ENCODE data around the gene RUFY3. TPM values are rescaled to one million over a fixed set of nuclear protein-coding genes. Genes with fewer than 3 reads are reported as not detected.
"Not testable (repeated sequence)": the region's sequence is repeated elsewhere in the genome, so short reads cannot be mapped to it uniquely, and the experiment has no call there.

The RUFY3 gene
- total and polyA plus RNA-seq, 5 donors from 2014 or later: 0.79 to 14.9 (median 1.8) TPM

GRCh38 chr4:70838666-70839588, 117.2 kb downstream of the RUFY3 start:
- Histone ChIP-seq H3K4me3 (ENCODE audit: low read depth, low read length) (peak overlapping the region; percentile 88), H3K27ac (ENCODE audit: insufficient read depth, low read length, poor library complexity, severe bottlenecking) (peak overlapping the region; percentile 81), H3K36me3 (ENCODE audit: control insufficient read depth, insufficient read depth, low read length) (peaks cover 9% of the 10 kb centered on the region), H3K27me3 (ENCODE audit: control insufficient read depth, insufficient read depth, low read length) (no peaks in the 10 kb centered on the region), H3K9me3 (ENCODE audit: control insufficient read depth in 2 of 2, low read length in 2 of 2) (no peaks in the 10 kb centered on the region), H3K4me1 (ENCODE audit: control insufficient read depth, insufficient read depth, low read length, poor library complexity, severe bottlenecking) (peaks cover 30% of the 10 kb centered on the region)
- no peaks in the 10 kb centered on the region for H3K27me3 Mint-ChIP-seq
- H3K4me1 Mint-ChIP-seq: peaks cover 15 to 58% (median 33%) of the 10 kb centered on the region in 4 donors
- peak overlapping the region; percentile 95 to 99 (median 98) for H3K27ac Mint-ChIP-seq
- peaks cover 13% of the 10 kb centered on the region for H3K36me3 Mint-ChIP-seq
- no peaks in the 10 kb centered on the region for H3K9me3 Mint-ChIP-seq
- H3K4me3 Mint-ChIP-seq: peak overlapping the region; percentile 85 to 97 (median 97)
- peak; percentile 59 to 75 (median 63) for DNase-seq
- peak; percentile 35 to 36 for ATAC-seq (ENCODE audit: low read depth in 2 of 2)

- peak within 1 kb of the TSS; percentile 95 to 99 (median 98) for H3K27ac Mint-ChIP-seq
- DNase-seq (peak; percentile 92 to 95 (median 95)), ATAC-seq (ENCODE audit: low read depth in 2 of 2) (peak; percentile 89 to 90)
- Histone ChIP-seq H3K36me3 (ENCODE audit: control insufficient read depth, insufficient read depth, low read length) (peaks cover 5% of the 10 kb centered on the region), H3K27me3 (ENCODE audit: control insufficient read depth, insufficient read depth, low read length) (no peaks in the 10 kb centered on the region), H3K4me1 (ENCODE audit: control insufficient read depth, insufficient read depth, low read length, poor library complexity, severe bottlenecking) (peaks cover 30% of the 10 kb centered on the region), H3K4me3 (ENCODE audit: low read depth, low read length) (peak within 1 kb of the TSS; percentile 88), H3K9me3 (ENCODE audit: control insufficient read depth in 2 of 2, low read length in 2 of 2) (no peaks in the 10 kb centered on the region), H3K27ac (ENCODE audit: insufficient read depth, low read length, poor library complexity, severe bottlenecking) (peak within 1 kb of the TSS; percentile 81)
- peaks cover 12% of the 10 kb centered on the region for H3K36me3 Mint-ChIP-seq
- H3K9me3 Mint-ChIP-seq: no peaks in the 10 kb centered on the region
- H3K4me3 Mint-ChIP-seq: peak within 1 kb of the TSS; percentile 87 to 97 (median 97)
- H3K4me1 Mint-ChIP-seq: peaks cover 15 to 59% (median 35%) of the 10 kb centered on the region in 4 donors
- no peaks in the 10 kb centered on the region for H3K27me3 Mint-ChIP-seq
Measured at GRCh38 chr4:70839589-70840093, 117.9 kb downstream of the RUFY3 start, which contains the start of gene GRSF1. Gene GRSF1 (minus strand): TSS chr4:70839890. CDS start chr4:70839827, 63 bp downstream.

- H3K4me3 Mint-ChIP-seq: peak overlapping the region; percentile 57 to 97 (median 82)
- H3K27me3 Mint-ChIP-seq; H3K4me3 ChIP-seq (ENCODE audit: low read depth, low read length); H3K9me3 ChIP-seq (ENCODE audit: control insufficient read depth in 2 of 2, low read length in 2 of 2); H3K36me3 ChIP-seq (ENCODE audit: control insufficient read depth, insufficient read depth, low read length); H3K36me3 Mint-ChIP-seq; H3K27me3 ChIP-seq (ENCODE audit: control insufficient read depth, insufficient read depth, low read length); H3K9me3 Mint-ChIP-seq: not testable (repeated sequence)
- ATAC-seq (ENCODE audit: low read depth in 2 of 2) (peak in 1 of 2 donors; percentile 1), DNase-seq (peak in 2 of 3 donors; percentile 63 to 64)
- H3K27ac ChIP-seq (ENCODE audit: insufficient read depth, low read length, poor library complexity, severe bottlenecking): peak overlapping the region; percentile 29
- peak overlapping the region; percentile 60 to 79 (median 75) for H3K27ac Mint-ChIP-seq
- peaks cover 15 to 55% (median 32%) of the 10 kb centered on the region in 4 donors for H3K4me1 Mint-ChIP-seq
- H3K4me1 ChIP-seq (ENCODE audit: control insufficient read depth, insufficient read depth, low read length, poor library complexity, severe bottlenecking): peaks cover 30% of the 10 kb centered on the region
Measured at GRCh38 chr4:70840137-70840536, 118.4 kb downstream of the RUFY3 start.

DNA sequence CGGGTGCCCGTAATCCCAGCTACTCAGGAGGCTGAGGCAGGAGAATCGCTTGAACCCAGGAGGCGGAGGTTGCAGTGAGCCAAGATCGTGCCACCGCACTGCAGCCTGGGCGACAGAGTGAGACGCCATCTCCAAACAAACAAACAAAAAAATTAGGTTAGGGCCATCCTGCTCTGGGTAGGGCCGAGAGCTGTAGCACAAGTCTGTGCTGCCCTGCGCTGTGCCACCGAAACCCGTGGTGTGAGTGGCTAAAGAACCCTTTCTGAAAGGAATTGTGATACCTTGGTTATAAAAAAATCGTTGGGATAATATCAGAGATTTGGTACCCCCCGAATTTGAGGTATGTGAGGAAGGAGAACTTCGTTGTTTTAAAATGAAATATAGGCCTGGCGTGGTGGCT, 118.9 kb downstream of the RUFY3 start:
- not testable (repeated sequence) for H3K4me3 ChIP-seq (ENCODE audit: low read depth, low read length); ATAC-seq (ENCODE audit: low read depth in 2 of 2); H3K9me3 ChIP-seq (ENCODE audit: control insufficient read depth in 2 of 2, low read length in 2 of 2); DNase-seq; H3K27me3 Mint-ChIP-seq; H3K27me3 ChIP-seq (ENCODE audit: control insufficient read depth, insufficient read depth, low read length); H3K36me3 ChIP-seq (ENCODE audit: control insufficient read depth, insufficient read depth, low read length); H3K9me3 Mint-ChIP-seq; H3K36me3 Mint-ChIP-seq
- Histone ChIP-seq H3K4me1 (ENCODE audit: control insufficient read depth, insufficient read depth, low read length, poor library complexity, severe bottlenecking) (peaks cover 30% of the 10 kb centered on the region), H3K27ac (ENCODE audit: insufficient read depth, low read length, poor library complexity, severe bottlenecking) (peak overlapping the region; percentile 29)
- H3K27ac Mint-ChIP-seq: peak overlapping the region in 2 of 3 donors; percentile 23 to 79
- peak overlapping the region in 3 of 4 donors; percentile 76 to 97 (median 87) for H3K4me3 Mint-ChIP-seq
- H3K4me1 Mint-ChIP-seq: peaks cover 15 to 54% (median 31%) of the 10 kb centered on the region in 4 donors

DNA sequence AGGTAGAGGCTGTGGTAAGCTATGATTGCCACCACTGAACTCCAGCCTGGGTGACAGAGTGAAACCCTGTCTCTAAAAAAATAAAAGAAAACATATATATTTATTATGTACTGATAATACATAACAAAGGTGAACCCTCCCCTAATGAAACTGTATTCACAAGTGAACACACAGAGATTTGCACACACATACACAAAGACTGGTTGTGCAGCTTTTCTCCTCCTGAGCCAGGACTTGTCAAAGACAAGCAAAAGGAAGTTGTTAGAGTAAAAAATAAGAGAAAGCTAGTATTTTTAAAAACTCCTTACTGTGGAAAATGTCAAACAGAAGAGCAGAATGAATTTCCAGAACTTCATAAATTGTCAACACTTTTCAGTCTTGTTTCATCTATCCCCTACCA, 119.4 kb downstream of the RUFY3 start:
- H3K27ac ChIP-seq (ENCODE audit: insufficient read depth, low read length, poor library complexity, severe bottlenecking): no peak overlapping the region
- H3K27me3 Mint-ChIP-seq: no peaks in the 10 kb centered on the region

DNA sequence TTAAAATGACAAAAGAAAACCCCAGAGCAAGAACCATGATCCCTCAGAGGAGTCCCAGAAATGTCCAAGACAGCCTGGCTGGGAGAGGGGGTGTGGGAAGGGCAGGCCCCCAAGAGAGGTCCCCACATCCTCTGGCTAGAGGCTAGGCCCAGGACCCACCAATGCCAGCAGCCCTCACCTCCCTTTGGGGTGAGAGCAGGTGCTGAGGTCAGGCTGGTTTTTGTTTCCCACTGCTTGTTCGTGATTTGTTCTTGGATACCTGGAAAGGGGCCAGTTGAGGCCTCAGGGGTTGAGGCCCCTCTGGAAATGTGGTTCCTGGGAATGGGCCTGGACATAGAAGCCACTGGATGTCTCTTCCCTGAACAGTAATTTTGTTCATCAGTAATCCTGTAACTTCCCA, 120.2 kb downstream of the RUFY3 start:
- H3K4me1 ChIP-seq (ENCODE audit: control insufficient read depth, insufficient read depth, low read length, poor library complexity, severe bottlenecking): peaks cover 17% of the 10 kb centered on the region
- no peaks in the 10 kb centered on the region for H3K27me3 ChIP-seq (ENCODE audit: control insufficient read depth, insufficient read depth, low read length)
- Mint-ChIP-seq H3K27ac (peak overlapping the region in 1 of 3 donors; percentile 79), H3K27me3 (no peaks in the 10 kb centered on the region), H3K4me3 (no peak overlapping the region), H3K9me3 (no peaks in the 10 kb centered on the region), H3K36me3 (peaks cover under 1% of the 10 kb centered on the region), H3K4me1 (peaks cover 8 to 41% (median 22%) of the 10 kb centered on the region in 4 donors)
- no peaks in the 10 kb centered on the region for H3K9me3 ChIP-seq (ENCODE audit: control insufficient read depth in 2 of 2, low read length in 2 of 2)
- DNase-seq (no peak), ATAC-seq (ENCODE audit: low read depth in 2 of 2) (no peak)
- H3K4me3 ChIP-seq (ENCODE audit: low read depth, low read length): no peak overlapping the region
- H3K27ac ChIP-seq (ENCODE audit: insufficient read depth, low read length, poor library complexity, severe bottlenecking): no peak overlapping the region
- no peaks in the 10 kb centered on the region for H3K36me3 ChIP-seq (ENCODE audit: control insufficient read depth, insufficient read depth, low read length)

More for the DNA sequence above, 119.4 kb downstream of the RUFY3 start:
- H3K9me3 Mint-ChIP-seq: no peaks in the 10 kb centered on the region
- H3K27ac Mint-ChIP-seq: peak overlapping the region; percentile 77 to 79 (median 79)
- H3K4me3 ChIP-seq (ENCODE audit: low read depth, low read length): no peak overlapping the region
- H3K27me3 ChIP-seq (ENCODE audit: control insufficient read depth, insufficient read depth, low read length): no peaks in the 10 kb centered on the region
- H3K4me3 Mint-ChIP-seq: peak overlapping the region in 3 of 4 donors; percentile 21 to 76 (median 28)
- H3K4me1 ChIP-seq (ENCODE audit: control insufficient read depth, insufficient read depth, low read length, poor library complexity, severe bottlenecking): peaks cover 24% of the 10 kb centered on the region
- peaks cover 15 to 49% (median 28%) of the 10 kb centered on the region in 4 donors for H3K4me1 Mint-ChIP-seq
- H3K36me3 Mint-ChIP-seq: peaks cover 3% of the 10 kb centered on the region
- ATAC-seq (ENCODE audit: low read depth in 2 of 2): no peak
- DNase-seq: no peak
- H3K36me3 ChIP-seq (ENCODE audit: control insufficient read depth, insufficient read depth, low read length): no peaks in the 10 kb centered on the region
- no peaks in the 10 kb centered on the region for H3K9me3 ChIP-seq (ENCODE audit: control insufficient read depth in 2 of 2, low read length in 2 of 2)

DNA sequence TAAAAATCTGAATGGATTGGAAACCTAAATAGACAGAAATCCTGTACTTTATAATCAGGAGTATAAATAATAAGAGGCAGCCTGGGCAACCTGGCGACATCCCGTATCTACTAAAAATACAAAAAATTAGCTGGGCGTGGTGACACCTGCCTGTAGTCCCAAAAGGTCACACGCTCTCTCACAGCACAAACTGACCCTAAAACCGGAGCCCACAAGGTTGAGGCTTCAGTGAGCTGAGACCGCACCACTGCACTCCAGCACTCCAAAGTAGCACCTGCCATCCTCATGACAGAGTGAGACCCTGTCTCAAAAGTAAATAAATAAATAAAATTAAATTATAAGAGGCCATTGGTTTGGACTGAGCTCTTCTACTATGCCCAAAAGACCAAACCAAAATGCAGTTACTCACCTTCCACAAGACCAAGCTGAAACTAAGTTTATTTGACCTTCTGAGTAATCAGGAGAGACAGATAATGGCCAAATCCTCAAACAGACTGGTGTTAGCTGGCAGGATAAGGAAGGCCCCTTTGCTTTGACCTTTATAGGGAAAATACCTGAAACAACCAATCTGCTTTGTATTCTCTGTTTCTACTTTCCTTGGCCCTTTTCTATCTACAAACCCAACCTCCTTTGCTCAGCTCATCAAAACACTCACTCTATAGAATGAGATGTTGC, 121.1 kb downstream of the RUFY3 start:
- H3K27me3 Mint-ChIP-seq: no peaks in the 10 kb centered on the region
- H3K36me3 ChIP-seq (ENCODE audit: control insufficient read depth, insufficient read depth, low read length): no peaks in the 10 kb centered on the region
- no peak for ATAC-seq (ENCODE audit: low read depth in 2 of 2)
- H3K4me3 ChIP-seq (ENCODE audit: low read depth, low read length): no peak overlapping the region
- H3K4me3 Mint-ChIP-seq: peak overlapping the region in 1 of 4 donors; percentile 29
- H3K9me3 Mint-ChIP-seq: peaks cover 0 to 2% (median 0%) of the 10 kb centered on the region in 7 donors
- H3K27ac ChIP-seq (ENCODE audit: insufficient read depth, low read length, poor library complexity, severe bottlenecking): peak overlapping the region; percentile 5
- H3K4me1 Mint-ChIP-seq: peaks cover 8 to 35% (median 20%) of the 10 kb centered on the region in 4 donors
- peak overlapping the region in 2 of 3 donors; percentile 1 to 47 for H3K27ac Mint-ChIP-seq
- no peak for DNase-seq
- peaks cover 3% of the 10 kb centered on the region for H3K36me3 Mint-ChIP-seq
- peaks cover 9% of the 10 kb centered on the region for H3K4me1 ChIP-seq (ENCODE audit: control insufficient read depth, insufficient read depth, low read length, poor library complexity, severe bottlenecking)
- H3K9me3 ChIP-seq (ENCODE audit: control insufficient read depth in 2 of 2, low read length in 2 of 2): no peaks in the 10 kb centered on the region
- no peaks in the 10 kb centered on the region for H3K27me3 ChIP-seq (ENCODE audit: control insufficient read depth, insufficient read depth, low read length)

All from CD4-positive, CD25-positive, alpha-beta regulatory T cell (primary cell).